GM12801 (cell line): ENCODE measurements around the gene WWOX.

Experiments
- TF ChIP-seq, protein P1 (sequence below): IDR thresholded peaks from one replicate; pipeline ENCODE4 v1.5.1; 2011; ENCODE audit warnings: control low read depth; ENCODE audit not compliant: insufficient read length; ENCODE audit errors: extremely low read depth

WWOX gene

DNA sequence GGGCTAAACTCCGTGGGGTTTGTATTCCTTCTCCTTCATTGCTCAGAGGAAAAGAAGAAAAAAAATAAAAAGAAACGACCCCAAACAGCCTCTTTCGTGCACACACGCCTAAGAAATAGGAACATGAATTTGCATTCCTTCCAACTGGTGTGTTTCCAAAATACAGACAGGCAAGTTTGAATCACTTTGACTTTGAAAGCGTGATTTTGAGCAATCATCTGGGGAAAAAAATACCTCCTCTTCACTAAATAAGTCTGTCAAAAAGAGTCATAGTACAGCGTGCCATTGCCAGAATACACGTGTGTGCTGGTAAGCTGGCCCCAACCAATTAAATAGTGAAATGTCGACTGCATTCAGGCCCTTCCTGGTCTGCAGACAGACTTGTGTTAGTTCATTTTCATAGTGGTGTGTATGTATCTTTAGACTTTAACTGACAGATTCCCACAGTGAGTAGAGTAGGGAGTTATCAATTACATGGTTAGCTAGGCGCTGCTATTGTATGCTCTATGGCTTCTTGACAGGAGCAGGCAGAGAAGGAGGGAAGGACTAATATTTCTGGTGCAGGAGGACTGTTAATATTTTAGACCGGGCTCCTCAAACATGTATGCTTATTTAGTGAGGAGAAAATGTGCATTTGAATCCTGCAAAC lies 882.8 kb downstream of the WWOX start:
- TF ChIP-seq, protein P1, sequence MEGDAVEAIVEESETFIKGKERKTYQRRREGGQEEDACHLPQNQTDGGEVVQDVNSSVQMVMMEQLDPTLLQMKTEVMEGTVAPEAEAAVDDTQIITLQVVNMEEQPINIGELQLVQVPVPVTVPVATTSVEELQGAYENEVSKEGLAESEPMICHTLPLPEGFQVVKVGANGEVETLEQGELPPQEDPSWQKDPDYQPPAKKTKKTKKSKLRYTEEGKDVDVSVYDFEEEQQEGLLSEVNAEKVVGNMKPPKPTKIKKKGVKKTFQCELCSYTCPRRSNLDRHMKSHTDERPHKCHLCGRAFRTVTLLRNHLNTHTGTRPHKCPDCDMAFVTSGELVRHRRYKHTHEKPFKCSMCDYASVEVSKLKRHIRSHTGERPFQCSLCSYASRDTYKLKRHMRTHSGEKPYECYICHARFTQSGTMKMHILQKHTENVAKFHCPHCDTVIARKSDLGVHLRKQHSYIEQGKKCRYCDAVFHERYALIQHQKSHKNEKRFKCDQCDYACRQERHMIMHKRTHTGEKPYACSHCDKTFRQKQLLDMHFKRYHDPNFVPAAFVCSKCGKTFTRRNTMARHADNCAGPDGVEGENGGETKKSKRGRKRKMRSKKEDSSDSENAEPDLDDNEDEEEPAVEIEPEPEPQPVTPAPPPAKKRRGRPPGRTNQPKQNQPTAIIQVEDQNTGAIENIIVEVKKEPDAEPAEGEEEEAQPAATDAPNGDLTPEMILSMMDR: no peak

DNA sequence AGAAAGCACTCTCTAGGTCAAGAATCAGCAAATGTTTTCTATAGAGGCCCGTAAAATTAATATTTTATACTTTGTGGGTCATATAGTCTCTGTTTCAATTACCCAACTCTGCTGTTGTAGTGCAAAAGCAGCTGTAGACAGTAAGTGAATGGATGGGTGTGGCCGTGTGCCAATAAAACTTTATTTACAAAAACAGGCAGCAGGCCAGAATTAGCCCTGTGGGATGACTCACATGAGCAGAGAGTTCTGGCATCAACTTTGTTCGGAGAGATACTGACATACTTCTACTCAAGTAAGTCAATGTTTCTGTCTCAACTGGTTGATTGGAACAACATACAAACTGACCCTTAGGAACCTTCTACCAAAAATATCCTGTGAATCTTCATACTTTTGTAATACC lies 884.9 kb downstream of the WWOX start:
- TF ChIP-seq, protein P1: no peak

DNA sequence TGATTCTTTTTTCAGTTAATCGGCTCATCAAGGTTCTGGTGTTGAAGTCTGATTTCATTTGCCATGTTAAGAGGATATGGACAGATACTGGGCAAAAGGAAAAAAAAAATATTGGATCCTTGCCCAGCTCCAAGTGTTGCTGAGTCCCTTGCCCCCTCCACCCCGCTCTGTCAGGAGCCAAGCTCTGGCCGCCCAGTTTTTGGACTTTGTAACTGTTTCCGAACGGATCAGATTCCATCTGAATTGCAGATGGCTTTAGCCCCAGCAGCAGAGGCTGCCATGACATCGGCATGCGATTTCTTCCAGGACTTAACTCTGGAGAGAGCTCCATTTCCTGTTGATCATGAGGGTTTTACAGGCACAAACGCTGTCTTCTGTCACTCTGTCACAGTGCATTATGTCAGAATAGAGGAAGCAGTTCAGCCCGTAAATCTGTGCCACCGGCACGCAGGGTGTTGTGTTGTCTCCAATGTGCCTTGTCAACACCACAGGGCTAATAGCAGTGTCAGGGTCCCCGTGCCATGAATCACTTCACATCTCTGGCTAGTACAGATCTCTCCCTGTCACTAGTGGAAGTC lies 885.5 kb downstream of the WWOX start:
- TF ChIP-seq, protein P1: no peak

DNA sequence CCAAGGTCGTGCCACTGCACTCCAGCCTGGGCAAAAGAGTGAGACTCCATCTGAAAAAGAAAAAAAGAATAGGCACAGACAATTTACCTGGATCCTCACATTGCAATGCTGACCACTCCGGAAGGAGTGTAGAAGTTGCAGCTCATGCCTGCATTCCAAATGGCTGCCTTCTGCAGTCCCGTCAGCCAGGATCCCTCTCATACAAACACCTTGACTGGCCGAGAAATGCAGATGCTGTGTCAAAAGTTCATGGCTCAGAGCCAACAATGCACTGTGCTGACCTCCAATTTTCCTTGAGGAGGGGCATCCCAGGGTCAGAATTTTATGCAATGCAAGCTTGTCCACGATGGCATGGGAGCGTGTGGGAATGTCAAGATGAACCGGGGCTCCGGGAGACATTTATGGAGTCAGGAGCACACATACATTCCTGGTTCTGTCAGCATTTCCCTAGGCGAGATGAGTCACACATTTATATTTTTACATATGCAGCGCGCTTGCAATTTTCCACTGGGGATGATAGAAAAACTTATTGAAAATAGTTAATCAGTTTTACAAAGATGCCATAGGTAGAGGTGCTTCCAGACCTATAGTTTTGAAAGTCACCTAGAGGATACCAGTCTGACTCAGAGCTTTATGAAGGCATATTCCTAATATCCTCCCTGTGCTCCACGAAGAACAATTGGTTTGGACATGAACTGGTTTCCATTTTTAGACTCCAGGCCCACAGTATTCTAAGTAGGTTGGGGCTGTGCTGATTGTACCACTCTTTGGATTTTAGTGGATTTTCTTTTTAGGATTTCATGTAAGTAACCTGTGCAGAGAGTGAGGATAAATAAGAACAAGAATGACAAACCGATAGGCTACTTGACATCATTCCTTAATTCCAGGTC lies 886.5 kb downstream of the WWOX start:
- TF ChIP-seq, protein P1: no peak

DNA sequence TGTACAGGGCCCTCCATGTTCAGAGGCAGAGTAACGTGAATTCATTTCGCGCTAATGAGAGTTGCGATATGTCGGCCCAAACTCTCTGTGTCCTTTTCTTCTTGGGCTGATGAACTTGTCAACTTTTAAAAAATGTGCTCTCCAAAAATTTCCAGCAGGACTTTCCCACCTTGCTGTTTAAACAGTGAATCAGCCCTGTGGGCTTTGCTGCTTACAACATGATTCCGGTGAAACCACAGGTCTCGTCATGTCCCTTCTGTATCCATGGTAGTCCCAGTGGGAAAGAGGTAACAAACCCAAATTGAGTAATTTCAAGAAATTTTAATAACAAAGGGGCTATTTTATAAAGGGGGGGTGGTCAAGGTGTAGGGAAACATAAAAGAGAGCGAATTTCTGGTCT lies 888.2 kb downstream of the WWOX start:
- TF ChIP-seq, protein P1: no peak

DNA sequence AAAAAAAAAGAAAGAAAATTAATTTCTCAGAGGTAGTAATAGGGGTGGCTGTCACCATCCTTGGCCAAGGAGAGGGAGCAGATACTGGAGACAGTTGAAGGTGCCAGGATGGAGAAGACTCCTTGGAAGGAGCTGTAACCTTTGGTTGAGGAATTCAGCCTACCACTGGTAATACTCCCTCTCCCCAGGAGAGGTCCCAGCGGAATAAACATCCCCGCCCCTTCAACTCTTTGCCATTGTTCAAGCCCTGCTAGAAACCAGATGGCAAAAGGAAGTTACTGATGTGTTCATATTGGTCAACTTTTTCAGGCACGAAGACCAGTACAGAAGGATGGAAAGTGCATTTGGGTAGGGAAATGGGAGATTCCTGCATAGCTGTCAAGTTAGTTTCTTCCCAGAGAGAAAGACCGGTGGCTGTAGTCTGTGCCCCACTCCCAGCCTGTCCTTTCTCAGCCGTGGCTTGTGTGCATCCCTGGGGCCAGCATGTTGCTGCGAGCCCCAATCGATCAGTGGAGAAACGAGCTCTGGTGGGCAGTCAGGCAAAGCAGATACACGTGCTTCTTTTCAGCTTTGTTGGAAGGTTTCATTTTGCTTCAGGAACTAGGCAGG lies 889.0 kb downstream of the WWOX start:
- TF ChIP-seq, protein P1: no peak

DNA sequence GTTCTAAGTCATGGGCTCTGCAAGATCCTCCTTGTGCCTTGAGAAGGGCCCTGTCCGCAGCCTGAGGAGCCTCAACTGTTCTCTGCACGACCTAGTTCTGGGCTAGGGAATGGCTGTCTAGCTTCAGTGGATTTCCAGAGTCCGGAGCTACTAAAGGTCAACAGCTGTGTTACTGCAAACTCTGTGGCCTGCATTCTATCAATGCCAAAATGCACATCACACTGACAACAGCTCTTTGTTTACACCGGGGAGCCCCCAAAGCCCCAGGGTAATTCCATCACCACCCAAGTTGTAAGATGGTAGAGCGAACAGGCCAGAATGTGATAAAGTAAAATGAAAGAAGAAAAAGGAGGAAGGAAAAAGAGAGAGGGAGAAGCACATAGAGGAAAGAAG lies 890.9 kb downstream of the WWOX start:
- TF ChIP-seq, protein P1: no peak
